Measurements from ENCODE around the gene TMEM179B. TPM values are rescaled to one million over a fixed set of nuclear protein-coding genes. Genes with fewer than 3 reads are reported as not detected.

The TMEM179B gene
- total and polyA plus RNA-seq, 2 of the 4 experiments (the other 2 are of a cell fraction) = 29.4 to 67.1 TPM

DNA sequence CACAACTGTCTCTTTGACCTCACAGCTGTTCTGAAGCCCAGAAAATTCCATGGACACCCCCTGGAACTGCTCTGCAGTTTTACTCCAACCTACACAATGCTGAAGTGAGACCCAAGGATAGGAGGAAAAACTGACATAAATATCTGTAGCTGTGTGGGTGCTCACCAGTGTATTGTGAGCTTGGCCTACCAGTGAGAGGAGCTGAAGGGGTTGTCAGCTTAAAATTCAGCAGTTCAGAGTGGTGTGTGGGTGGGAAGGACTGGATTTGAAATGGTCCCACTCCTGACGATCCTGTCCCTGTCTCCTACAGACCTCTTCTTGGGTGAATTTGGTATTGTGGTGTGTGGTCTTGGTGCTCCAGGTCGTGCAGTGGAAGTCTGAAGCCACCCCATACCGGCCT is 2.4 kb downstream of the TMEM179B start:
- no peak overlapping the region for H4K5ac ChIP-seq (ENCODE audit: low read depth, low read length)
- dilution Hi-C loops (cut with HindIII; ENCODE audit: low sequenced_read_pairs, unreplicated experiment) (no loop called here), intact Hi-C loops (cut with micrococcal nuclease) (loop anchor here (5.0 kb wide), 1 partner anchor 93 kb away; the partner anchor contains the start of gene SLC3A2), in situ Hi-C loops (cut with MboI; ENCODE audit: low sequenced_read_pairs) (no loop called here)
- H2BK120ac ChIP-seq (ENCODE audit: low read depth, low read length) = no peak overlapping the region
- peaks cover 32% of the 10 kb centered on the region for H3K36me3 ChIP-seq (ENCODE audit: control insufficient read depth, insufficient read depth, low read length)
- H3K27ac ChIP-seq (ENCODE audit: insufficient read depth, low read length) = no peak overlapping the region
- BruUV-seq (replicated peaks) = TSS peak; percentile 44
- H3K4me3 ChIP-seq (ENCODE audit: insufficient read depth, low read depth, low read length) = no peak overlapping the region
- H3K4ac ChIP-seq (ENCODE audit: low read depth, low read length) = no peak overlapping the region
- no peaks in the 10 kb centered on the region for H3K9me1 ChIP-seq (ENCODE audit: insufficient read depth, low read length)
- no peaks in the 10 kb centered on the region for H3K27me3 ChIP-seq (ENCODE audit: control insufficient read depth, insufficient read depth, low read length)
- H3K4me2 ChIP-seq (ENCODE audit: low read depth, low read length) = no peak overlapping the region
- no peak for DNase-seq
- H2AK9ac ChIP-seq (replicated peaks; ENCODE audit: low read depth, low read length, poor library complexity) = peak overlapping the region; percentile 40
- TF ChIP-seq CHD1 (IDR thresholded peaks at IDR 0.05; ENCODE audit: low read depth, low read length) (no peak), USF2 (IDR thresholded peaks at IDR 0.05; ENCODE audit: low read depth, low read length) (no peak), MAZ (IDR thresholded peaks at IDR 0.05; ENCODE audit: borderline replicate concordance, low read depth, low read length) (no peak)
- H3K79me1 ChIP-seq (ENCODE audit: low read depth in 1 of 2, low read length in 2 of 2) = peaks cover 15 to 41% of the 10 kb centered on the region in 2 experiments
- no peak overlapping the region for H3K56ac ChIP-seq (ENCODE audit: extremely low read depth, insufficient read depth, low read length)
- no peak overlapping the region for H2AK5ac ChIP-seq (ENCODE audit: low read depth, low read length)
- H3K9ac ChIP-seq (ENCODE audit: low read depth, low read length) = no peak overlapping the region
- ATAC-seq (ENCODE audit: low read depth) = no peak
- peaks cover 14% of the 10 kb centered on the region for H3K4me1 ChIP-seq (ENCODE audit: control insufficient read depth, insufficient read depth, low read length)
- H3K18ac ChIP-seq (ENCODE audit: low read depth, low read length) = no peak overlapping the region
- H3K9me3 ChIP-seq (ENCODE audit: control insufficient read depth, insufficient read depth, low read length) = no peaks in the 10 kb centered on the region
- H2BK5ac ChIP-seq (ENCODE audit: low read depth, low read length, poor library complexity, severe bottlenecking) = no peak overlapping the region
- peaks cover 12% of the 10 kb centered on the region for H4K20me1 ChIP-seq (ENCODE audit: insufficient read depth, low read length)
- CTCF ChIA-PET = no interaction called here
- H2BK15ac ChIP-seq (ENCODE audit: low read depth, low read length) = no peak overlapping the region
- H2BK20ac ChIP-seq (ENCODE audit: low read depth, low read length) = no peak overlapping the region
- no peak overlapping the region for H2AFZ ChIP-seq (replicated peaks; ENCODE audit: low read length, poor library complexity)
- no peak overlapping the region for H4K91ac ChIP-seq (ENCODE audit: insufficient read depth, low read depth, low read length)
- 0 out of 4 replicates have a peak overlapping the region, but pooled peaks of 1 of the 2 experiments have one; percentile 3 for H4K8ac ChIP-seq (ENCODE audit: low read depth in 2 of 2, low read length in 2 of 2)
- POLR2A ChIA-PET (ENCODE audit: unreplicated experiment) = interaction anchor here (0.9 kb wide), 1 partner anchor 53 kb away, joined by 3 read pairs; no protein-coding TSS in a partner anchor
- 0 out of 2 replicates have a peak overlapping the region, but pooled peaks have one; percentile 15 for H3K23ac ChIP-seq (ENCODE audit: low read depth, low read length)
- WGBS, 2 experiments (ENCODE audit: extremely low coverage in 2 of 2, insufficient read length in 1 of 2) = no CpG with 5 or more reads among the region's 3 CpGs
- no peak overlapping the region for H3K14ac ChIP-seq (replicated peaks; ENCODE audit: low read depth, low read length)

Data from IMR-90 (cell line).